WERI-Rb-1 (cell line): ENCODE measurements around the gene CASP8.

Experiments used
- DNase-seq: peaks from one replicate; pipeline ENCODE4 v3.0.0-alpha.2; 2020
- H3K27ac ChIP-seq: fragments of 250-450 bp; sonication (Bioruptor Pico); 2 replicates; pipeline ENCODE4 v1.5.1; 2020; ENCODE audit warnings: mild to moderate bottlenecking, moderate library complexity
- H3K27me3 ChIP-seq: fragments of 250-450 bp; sonication (Bioruptor Pico); 2 replicates; pipeline ENCODE4 v1.5.1; 2021; ENCODE audit warnings: mild to moderate bottlenecking, low read depth, moderate library complexity; ENCODE audit not compliant: insufficient read depth, severe bottlenecking
- H3K36me3 ChIP-seq: fragments of 250-450 bp; sonication (Bioruptor Pico); 2 replicates; pipeline ENCODE4 v1.5.1; 2020; ENCODE audit warnings: mild to moderate bottlenecking, moderate library complexity
- H3K4me3 ChIP-seq: 2 replicates; pipeline ENCODE4 v1.5.1; 2011; ENCODE audit warnings: low read depth, mild to moderate bottlenecking, control low read depth, low read length
- H3K9me3 ChIP-seq: fragments of 250-450 bp; sonication (Bioruptor Pico); 2 replicates; pipeline ENCODE4 v1.5.1; 2021; ENCODE audit warnings: mild to moderate bottlenecking, moderate library complexity; ENCODE audit not compliant: severe bottlenecking
- TF ChIP-seq, protein P1 (sequence below): IDR thresholded peaks from 2 replicates; pipeline ENCODE4 v1.5.1; 2011; ENCODE audit warnings: low read depth, mild to moderate bottlenecking, control low read depth, inconsistent platforms, low read length

CASP8 gene

DNA sequence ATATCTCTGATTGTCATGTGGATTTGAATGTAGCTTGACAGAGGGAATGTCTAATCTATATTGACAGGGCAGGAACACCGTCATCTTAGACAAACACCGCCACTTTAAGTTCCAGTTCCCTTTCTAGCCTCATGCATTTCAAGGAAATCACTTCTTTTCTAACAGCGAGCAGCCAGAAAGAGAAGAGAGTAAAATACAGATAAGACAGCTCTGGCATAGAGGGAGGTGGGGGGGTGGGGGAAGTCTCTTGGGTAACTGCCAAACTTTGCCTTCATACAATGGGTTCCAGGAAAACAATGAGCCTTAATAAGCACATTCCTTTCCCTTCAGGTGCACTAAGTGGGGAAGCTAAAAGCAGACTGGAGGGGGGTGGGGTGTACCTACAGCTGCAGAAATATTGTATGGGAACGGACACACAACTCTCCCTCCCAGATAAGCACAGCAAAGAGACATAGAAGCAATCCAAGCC lies 40.2 kb upstream of the CASP8 start:
- no peak for DNase-seq
- no peak overlapping the region for H3K27ac ChIP-seq
- TF ChIP-seq, protein P1, sequence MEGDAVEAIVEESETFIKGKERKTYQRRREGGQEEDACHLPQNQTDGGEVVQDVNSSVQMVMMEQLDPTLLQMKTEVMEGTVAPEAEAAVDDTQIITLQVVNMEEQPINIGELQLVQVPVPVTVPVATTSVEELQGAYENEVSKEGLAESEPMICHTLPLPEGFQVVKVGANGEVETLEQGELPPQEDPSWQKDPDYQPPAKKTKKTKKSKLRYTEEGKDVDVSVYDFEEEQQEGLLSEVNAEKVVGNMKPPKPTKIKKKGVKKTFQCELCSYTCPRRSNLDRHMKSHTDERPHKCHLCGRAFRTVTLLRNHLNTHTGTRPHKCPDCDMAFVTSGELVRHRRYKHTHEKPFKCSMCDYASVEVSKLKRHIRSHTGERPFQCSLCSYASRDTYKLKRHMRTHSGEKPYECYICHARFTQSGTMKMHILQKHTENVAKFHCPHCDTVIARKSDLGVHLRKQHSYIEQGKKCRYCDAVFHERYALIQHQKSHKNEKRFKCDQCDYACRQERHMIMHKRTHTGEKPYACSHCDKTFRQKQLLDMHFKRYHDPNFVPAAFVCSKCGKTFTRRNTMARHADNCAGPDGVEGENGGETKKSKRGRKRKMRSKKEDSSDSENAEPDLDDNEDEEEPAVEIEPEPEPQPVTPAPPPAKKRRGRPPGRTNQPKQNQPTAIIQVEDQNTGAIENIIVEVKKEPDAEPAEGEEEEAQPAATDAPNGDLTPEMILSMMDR, result no peak

DNA sequence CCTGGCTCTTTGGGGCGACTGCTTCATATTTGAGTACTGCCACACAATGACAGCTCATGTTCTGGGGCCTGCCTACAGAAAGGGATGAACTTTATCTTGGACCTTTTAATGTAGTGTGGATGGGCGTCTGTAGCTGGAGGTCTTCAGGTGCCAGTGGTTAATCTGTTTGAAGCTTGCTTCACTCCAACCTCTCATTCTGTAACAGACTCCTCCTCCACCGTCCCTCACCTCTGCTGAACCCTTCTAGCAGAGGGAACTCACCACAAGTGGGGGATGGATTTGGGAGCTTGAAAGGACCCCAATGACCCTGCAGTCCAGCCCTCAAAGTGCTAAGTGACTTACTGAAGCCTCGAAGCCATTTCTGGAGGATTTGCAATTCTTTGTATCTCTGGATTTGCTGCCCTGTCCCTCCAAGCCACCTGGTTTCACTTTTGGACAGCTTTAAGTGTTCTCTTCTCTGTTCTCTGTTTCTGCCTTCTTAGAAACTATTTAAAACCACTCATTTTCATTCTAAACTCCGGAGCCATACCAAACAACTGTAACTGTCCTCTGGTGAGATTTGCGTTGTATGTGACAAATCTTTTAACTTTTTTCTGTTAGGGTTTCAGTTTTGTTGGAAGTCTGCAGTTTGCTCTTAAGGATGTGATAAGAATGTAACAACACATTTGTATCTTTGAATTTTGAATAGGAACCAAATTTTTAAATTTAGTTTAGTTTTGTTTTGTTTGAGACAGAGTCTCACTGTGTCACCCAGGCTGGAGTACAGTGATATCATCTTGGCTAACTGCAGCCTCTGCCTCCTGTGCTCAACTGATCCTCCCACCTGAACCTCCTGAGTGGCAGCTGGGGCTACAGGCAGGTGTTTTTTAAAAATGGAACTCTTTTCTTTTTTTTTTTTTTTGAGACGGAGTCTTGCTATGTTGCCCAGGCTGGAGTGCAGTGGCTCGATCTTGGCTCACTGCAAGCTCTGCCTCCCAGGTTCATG lies 37.0 kb upstream of the CASP8 start:
- Histone ChIP-seq H3K27me3 (no peaks in the 10 kb centered on the region), H3K4me3 (no peak overlapping the region), H3K9me3 (no peaks in the 10 kb centered on the region), H3K27ac (no peak overlapping the region), H3K36me3 (no peaks in the 10 kb centered on the region)
- TF ChIP-seq, protein P1, result no peak
- DNase-seq, result no peak

More for the DNA sequence above, 40.2 kb upstream of the CASP8 start:
- Histone ChIP-seq H3K36me3 (no peaks in the 10 kb centered on the region), H3K27me3 (no peaks in the 10 kb centered on the region), H3K4me3 (no peak overlapping the region), H3K9me3 (no peaks in the 10 kb centered on the region)

DNA sequence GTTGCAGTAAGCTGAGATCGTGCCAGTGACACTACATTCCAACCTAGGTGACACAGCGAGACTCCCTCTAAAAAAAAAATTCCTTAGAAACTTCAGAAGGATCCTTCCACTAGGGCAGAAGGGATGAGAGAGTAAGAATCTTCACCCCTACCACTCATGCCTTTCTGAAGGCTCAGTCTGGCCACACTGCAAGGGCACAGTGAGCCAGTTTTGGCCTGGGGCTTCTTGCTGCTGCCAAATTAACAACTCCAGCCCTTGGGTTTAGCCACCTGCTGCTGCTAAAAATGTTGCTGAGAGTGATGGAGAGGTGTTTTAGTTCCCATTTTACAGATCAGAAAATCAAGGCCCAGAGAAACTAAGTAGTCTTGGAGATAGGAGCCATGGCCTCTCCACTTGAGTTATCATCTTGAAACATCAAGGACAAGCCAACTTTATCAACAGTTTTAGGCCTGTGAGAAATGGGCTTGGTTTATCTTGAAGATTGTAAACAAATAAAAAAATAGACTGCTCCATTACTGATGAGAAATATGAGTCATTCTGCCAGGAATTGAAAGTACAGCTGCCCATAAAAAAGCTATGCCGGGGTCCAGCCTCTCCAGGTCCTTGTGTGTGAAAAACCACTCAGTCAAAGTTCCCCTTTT lies 31.9 kb upstream of the CASP8 start:
- Histone ChIP-seq H3K4me3 (no peak overlapping the region), H3K36me3 (no peaks in the 10 kb centered on the region), H3K9me3 (no peaks in the 10 kb centered on the region), H3K27me3 (no peaks in the 10 kb centered on the region), H3K27ac (no peak overlapping the region)
- DNase-seq, result no peak
- TF ChIP-seq, protein P1, result no peak

DNA sequence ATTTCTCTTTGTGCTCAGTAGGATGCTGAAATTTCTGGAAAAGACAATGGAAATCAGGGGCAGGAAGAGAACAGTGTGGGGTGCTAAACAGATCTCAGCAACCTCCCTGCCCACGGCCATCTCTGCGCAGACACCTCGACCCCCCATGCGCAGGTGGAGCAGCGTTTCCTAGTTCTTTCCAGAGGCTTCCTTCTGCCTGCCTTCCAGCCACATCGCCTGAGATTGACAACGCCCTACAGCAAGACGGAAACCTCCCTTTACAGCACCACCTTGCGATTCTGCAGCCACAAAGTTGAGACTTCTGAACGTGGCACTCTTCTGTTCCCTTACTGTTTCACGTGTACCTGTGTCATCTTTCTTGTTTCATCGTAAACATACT lies 31.4 kb upstream of the CASP8 start:
- no peak overlapping the region for H3K27ac ChIP-seq
- TF ChIP-seq, protein P1, result no peak
- H3K4me3 ChIP-seq, result no peak overlapping the region
- H3K27me3 ChIP-seq, result no peaks in the 10 kb centered on the region
- H3K36me3 ChIP-seq, result no peaks in the 10 kb centered on the region
- no peak for DNase-seq
- no peaks in the 10 kb centered on the region for H3K9me3 ChIP-seq

DNA sequence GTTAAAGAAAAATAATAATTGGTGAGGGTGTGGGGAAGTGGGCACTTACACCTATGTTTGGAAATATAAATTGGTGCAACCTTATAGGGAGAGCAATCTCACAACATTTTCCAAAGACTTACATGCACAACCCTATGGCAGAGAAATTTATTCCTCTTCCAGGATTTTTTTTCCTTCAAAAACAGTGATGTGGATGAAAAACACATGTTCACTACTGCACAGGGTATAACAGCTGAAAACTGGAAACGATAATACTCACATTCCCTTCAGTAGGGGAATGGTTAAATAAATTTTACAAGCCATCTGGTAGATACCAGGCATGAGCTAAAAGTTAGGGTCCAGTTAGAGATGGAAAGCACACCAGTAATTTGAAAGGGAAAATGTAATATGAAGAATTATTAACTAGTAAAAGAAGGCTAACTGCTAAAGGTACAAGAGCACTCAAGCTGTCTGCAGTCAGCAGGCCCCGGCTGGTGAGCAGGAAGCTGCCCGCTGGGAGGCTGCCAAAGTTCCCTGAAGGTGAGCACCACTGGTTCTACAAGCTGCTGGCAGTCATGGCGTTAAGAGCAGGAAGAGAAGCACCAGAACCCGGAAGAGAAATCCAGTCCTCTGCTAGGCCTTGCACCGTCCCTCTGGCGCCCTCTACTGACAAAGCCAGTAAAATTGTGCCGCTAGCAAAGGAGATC lies 28.4 kb upstream of the CASP8 start:
- H3K27ac ChIP-seq, result peak overlapping the region; percentile 25; the same call in 1 of the 2 replicates
- peak; percentile 89 for DNase-seq
- H3K9me3 ChIP-seq, result no peaks in the 10 kb centered on the region
- no peak overlapping the region for H3K4me3 ChIP-seq
- no peaks in the 10 kb centered on the region for H3K36me3 ChIP-seq
- no peaks in the 10 kb centered on the region for H3K27me3 ChIP-seq
- TF ChIP-seq, protein P1, result peak; percentile 84
